ENCODE data around the gene ZFX.
A peak's percentile ranks its signal among the peaks of the same experiment; 100 is the strongest.

Gene ZFX

GRCh38 chrX:24148121-24148520 lies 1.4 kb upstream of the ZFX start:
- peak overlapping the region; percentile 91 for H3K9ac ChIP-seq (ENCODE audit: low read depth, low read length, poor library complexity, severe bottlenecking)
- H3K36me3 ChIP-seq (ENCODE audit: insufficient read depth, low read length): no peaks in the 10 kb centered on the region
- H4K20me1 ChIP-seq (ENCODE audit: insufficient read depth, low read length, poor library complexity, severe bottlenecking): peaks cover 19% of the 10 kb centered on the region
- peak overlapping the region; percentile 99 for H3K4me3 ChIP-seq (ENCODE audit: low read length, poor library complexity, severe bottlenecking)
- H3K9me2 ChIP-seq (replicated peaks; ENCODE audit: low read depth, low read length): no peaks in the 10 kb centered on the region
- TF ChIP-seq EZH2phosphoT487 (IDR thresholded peaks at IDR 0.05; ENCODE audit: borderline replicate concordance) (no peak), CTCF (conservative IDR thresholded peaks at IDR 0.05; ENCODE audit: low read length) (no peak)
- peak overlapping the region; percentile 98 for H3K4me2 ChIP-seq (ENCODE audit: low read depth, low read length, poor library complexity, severe bottlenecking)
- H2AFZ ChIP-seq (ENCODE audit: low read length): peak overlapping the region; percentile 35; the same call in 1 of the 2 replicates
- H3K79me2 ChIP-seq (ENCODE audit: insufficient read depth, low read length): peaks cover 32% of the 10 kb centered on the region
- H3K27me3 ChIP-seq (ENCODE audit: insufficient read depth, low read length, poor library complexity, severe bottlenecking): no peaks in the 10 kb centered on the region
- peaks cover 37% of the 10 kb centered on the region for H3K4me1 ChIP-seq (ENCODE audit: insufficient read depth, low read length, poor library complexity, severe bottlenecking)
- H3K9me3 ChIP-seq (ENCODE audit: insufficient read depth, low read depth, low read length): no peaks in the 10 kb centered on the region
- H3F3A ChIP-seq (ENCODE audit: low read depth): no peaks in the 10 kb centered on the region; the same call in 1 of the 2 replicates

DNA sequence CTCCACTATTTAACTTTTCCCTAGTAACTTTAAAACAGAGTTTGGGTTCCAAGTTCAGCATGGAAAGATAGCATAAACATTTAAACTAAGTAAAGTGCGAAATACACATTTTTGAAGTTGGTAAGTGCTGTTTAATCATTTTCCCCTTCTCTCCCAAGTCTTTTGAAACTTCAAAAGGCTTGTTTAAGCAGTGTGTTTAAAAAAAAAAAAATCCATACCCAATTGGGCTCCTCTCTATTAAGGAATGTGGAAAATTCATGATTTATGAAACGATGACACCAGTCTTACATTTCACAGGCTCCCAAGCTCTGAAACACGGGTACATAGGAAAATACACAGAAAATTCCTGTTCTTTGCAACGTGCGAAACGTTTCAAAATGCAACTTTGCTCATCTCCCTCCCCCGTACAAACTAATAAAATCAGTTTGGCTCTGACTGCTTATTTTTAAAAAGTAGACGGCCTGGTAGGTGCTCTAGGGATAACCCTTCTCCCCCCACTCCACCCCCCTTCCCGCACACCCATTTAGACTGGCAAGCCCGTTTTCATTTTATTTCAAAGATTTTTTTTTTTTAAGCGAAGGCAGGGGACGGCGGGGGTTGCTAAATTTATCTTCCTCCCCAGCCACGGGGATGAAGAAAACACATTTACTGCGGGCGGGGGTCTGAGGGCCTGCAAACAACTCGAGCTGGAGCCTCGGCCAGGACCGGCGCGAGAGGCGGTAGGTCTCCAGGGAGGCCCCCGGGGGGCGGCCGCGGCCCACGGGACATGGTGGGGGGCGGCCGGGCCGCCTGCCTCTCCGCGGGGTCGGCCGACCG lies 786 bp upstream of the ZFX start:
- H3K9ac ChIP-seq (ENCODE audit: low read depth, low read length, poor library complexity, severe bottlenecking): peak overlapping the region; percentile 91
- no peaks in the 10 kb centered on the region for H3K36me3 ChIP-seq (ENCODE audit: insufficient read depth, low read length)
- H3K4me1 ChIP-seq (ENCODE audit: insufficient read depth, low read length, poor library complexity, severe bottlenecking): peaks cover 41% of the 10 kb centered on the region
- peak overlapping the region; percentile 99 for H3K4me3 ChIP-seq (ENCODE audit: low read length, poor library complexity, severe bottlenecking)
- peaks cover 25% of the 10 kb centered on the region for H4K20me1 ChIP-seq (ENCODE audit: insufficient read depth, low read length, poor library complexity, severe bottlenecking)
- H2AFZ ChIP-seq (ENCODE audit: low read length): peak overlapping the region; percentile 35; the same call in 1 of the 2 replicates
- H3F3A ChIP-seq (ENCODE audit: low read depth): no peaks in the 10 kb centered on the region; the same call in 1 of the 2 replicates
- peak overlapping the region; percentile 98 for H3K4me2 ChIP-seq (ENCODE audit: low read depth, low read length, poor library complexity, severe bottlenecking)
- TF ChIP-seq CTCF (conservative IDR thresholded peaks at IDR 0.05; ENCODE audit: low read length) (no peak), EZH2phosphoT487 (IDR thresholded peaks at IDR 0.05; ENCODE audit: borderline replicate concordance) (no peak)
- H3K27me3 ChIP-seq (ENCODE audit: insufficient read depth, low read length, poor library complexity, severe bottlenecking): no peaks in the 10 kb centered on the region
- peaks cover 39% of the 10 kb centered on the region for H3K79me2 ChIP-seq (ENCODE audit: insufficient read depth, low read length)
- no peaks in the 10 kb centered on the region for H3K9me2 ChIP-seq (replicated peaks; ENCODE audit: low read depth, low read length)
- no peaks in the 10 kb centered on the region for H3K9me3 ChIP-seq (ENCODE audit: insufficient read depth, low read depth, low read length)

- Histone ChIP-seq H3K79me2 (ENCODE audit: insufficient read depth, low read length) (peaks cover 54% of the 10 kb centered on the region), H3K4me2 (ENCODE audit: low read depth, low read length, poor library complexity, severe bottlenecking) (peak overlapping the region; percentile 95), H3K4me1 (ENCODE audit: insufficient read depth, low read length, poor library complexity, severe bottlenecking) (peaks cover 46% of the 10 kb centered on the region), H3K9me2 (replicated peaks; ENCODE audit: low read depth, low read length) (no peaks in the 10 kb centered on the region), H4K20me1 (ENCODE audit: insufficient read depth, low read length, poor library complexity, severe bottlenecking) (peaks cover 39% of the 10 kb centered on the region), H3K9ac (ENCODE audit: low read depth, low read length, poor library complexity, severe bottlenecking) (peak overlapping the region; percentile 95), H2AFZ (ENCODE audit: low read length) (no peak overlapping the region; the same call in 1 of the 2 replicates), H3K4me3 (ENCODE audit: low read length, poor library complexity, severe bottlenecking) (peak overlapping the region; percentile 99), H3K9me3 (ENCODE audit: insufficient read depth, low read depth, low read length) (no peaks in the 10 kb centered on the region), H3K36me3 (ENCODE audit: insufficient read depth, low read length) (no peaks in the 10 kb centered on the region), H3F3A (ENCODE audit: low read depth) (no peaks in the 10 kb centered on the region; the same call in 1 of the 2 replicates), H3K27me3 (ENCODE audit: insufficient read depth, low read length, poor library complexity, severe bottlenecking) (no peaks in the 10 kb centered on the region)
- TF ChIP-seq EZH2phosphoT487 (IDR thresholded peaks at IDR 0.05; ENCODE audit: borderline replicate concordance): no peak
- TF ChIP-seq CTCF (conservative IDR thresholded peaks at IDR 0.05; ENCODE audit: low read length): 0 out of 2 replicates have a peak, but pooled peaks have one; percentile 22
Measured at GRCh38 chrX:24150051-24150790, 692 bp downstream of the ZFX start.

All from Loucy (cell line).